Measurements from ENCODE around the gene ZNF541. TPM values are rescaled to one million over a fixed set of nuclear protein-coding genes. Genes with fewer than 3 reads are reported as not detected.

ZNF541 gene
- total RNA-seq, 4 donors from 2014 or later = 0.37 to 1.2 (median 0.46) TPM

GRCh38 chr19:47580397-47580796 lies 7.4 kb upstream of the ZNF541 start:
- ATAC-seq (ENCODE audit: low FRiP score) (no peak), DNase-seq (ENCODE audit: low spot score) (no peak)
- TF ChIP-seq, protein P1, sequence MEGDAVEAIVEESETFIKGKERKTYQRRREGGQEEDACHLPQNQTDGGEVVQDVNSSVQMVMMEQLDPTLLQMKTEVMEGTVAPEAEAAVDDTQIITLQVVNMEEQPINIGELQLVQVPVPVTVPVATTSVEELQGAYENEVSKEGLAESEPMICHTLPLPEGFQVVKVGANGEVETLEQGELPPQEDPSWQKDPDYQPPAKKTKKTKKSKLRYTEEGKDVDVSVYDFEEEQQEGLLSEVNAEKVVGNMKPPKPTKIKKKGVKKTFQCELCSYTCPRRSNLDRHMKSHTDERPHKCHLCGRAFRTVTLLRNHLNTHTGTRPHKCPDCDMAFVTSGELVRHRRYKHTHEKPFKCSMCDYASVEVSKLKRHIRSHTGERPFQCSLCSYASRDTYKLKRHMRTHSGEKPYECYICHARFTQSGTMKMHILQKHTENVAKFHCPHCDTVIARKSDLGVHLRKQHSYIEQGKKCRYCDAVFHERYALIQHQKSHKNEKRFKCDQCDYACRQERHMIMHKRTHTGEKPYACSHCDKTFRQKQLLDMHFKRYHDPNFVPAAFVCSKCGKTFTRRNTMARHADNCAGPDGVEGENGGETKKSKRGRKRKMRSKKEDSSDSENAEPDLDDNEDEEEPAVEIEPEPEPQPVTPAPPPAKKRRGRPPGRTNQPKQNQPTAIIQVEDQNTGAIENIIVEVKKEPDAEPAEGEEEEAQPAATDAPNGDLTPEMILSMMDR (IDR thresholded peaks at IDR 0.05) = no peak

GRCh38 chr19:47572635-47573034 lies 313 bp downstream of the ZNF541 start:
- TF ChIP-seq, protein P1 (IDR thresholded peaks at IDR 0.05) = no peak
- ATAC-seq (ENCODE audit: low FRiP score) (no peak), DNase-seq (ENCODE audit: low spot score) (no peak)

DNA sequence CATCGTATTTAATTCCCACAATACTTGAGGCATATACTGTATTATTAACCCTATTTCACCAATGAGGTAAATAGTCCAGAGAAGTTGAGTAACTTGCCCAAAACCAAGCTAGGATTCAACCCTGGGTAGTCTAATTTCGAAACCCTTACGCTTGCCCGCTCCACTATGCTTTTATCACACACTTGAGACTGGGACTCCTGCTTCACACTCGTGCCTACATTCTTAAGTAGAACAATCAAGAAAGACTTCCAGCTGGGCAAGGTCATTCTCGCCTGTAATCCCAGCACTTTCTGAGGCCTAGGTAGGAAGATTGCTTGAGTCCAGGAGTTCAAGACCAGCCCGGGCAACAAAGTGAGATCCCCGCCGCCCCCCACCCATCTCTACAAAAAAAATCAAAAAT lies 3.6 kb downstream of the ZNF541 start:
- ATAC-seq (ENCODE audit: low FRiP score) (no peak), DNase-seq (ENCODE audit: low spot score) (no peak)
- TF ChIP-seq, protein P1 (IDR thresholded peaks at IDR 0.05) = no peak

- TF ChIP-seq, protein P1 (IDR thresholded peaks at IDR 0.05) = no peak
- no peak for DNase-seq (ENCODE audit: low spot score)
- no peak for ATAC-seq (ENCODE audit: low FRiP score)
Observed at GRCh38 chr19:47564081-47564480, 8.9 kb downstream of the ZNF541 start.

GRCh38 chr19:47561440-47562057 lies 11.4 kb downstream of the ZNF541 start:
- ATAC-seq (ENCODE audit: low FRiP score) (no peak), DNase-seq (ENCODE audit: low spot score) (no peak)
- TF ChIP-seq, protein P1 (IDR thresholded peaks at IDR 0.05) = no peak

DNA sequence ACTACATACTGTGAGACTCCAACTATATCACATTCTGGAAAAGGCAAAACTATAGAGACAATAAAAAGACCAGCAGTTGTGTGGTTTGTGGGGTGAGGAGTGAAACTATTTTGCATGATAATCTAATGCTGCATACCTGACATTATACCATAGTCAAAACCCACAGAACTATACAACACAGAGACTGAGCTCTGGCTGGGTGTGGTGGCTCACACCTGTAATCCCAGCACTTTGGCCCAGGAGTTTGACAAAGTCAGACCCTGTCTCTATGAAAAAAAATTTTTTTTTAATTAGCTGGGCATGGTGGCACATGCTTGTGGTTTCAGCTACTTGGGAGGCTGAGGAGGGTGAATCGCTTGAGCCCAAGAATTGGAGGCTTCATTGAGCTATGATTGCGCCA lies 11.9 kb downstream of the ZNF541 start:
- TF ChIP-seq, protein P1 (IDR thresholded peaks at IDR 0.05) = no peak
- no peak for DNase-seq (ENCODE audit: low spot score)
- no peak for ATAC-seq (ENCODE audit: low FRiP score)

- TF ChIP-seq, protein P1 (IDR thresholded peaks at IDR 0.05) = no peak
- DNase-seq (ENCODE audit: low spot score) (no peak), ATAC-seq (ENCODE audit: low FRiP score) (no peak)
Observed at GRCh38 chr19:47550129-47550528, 22.8 kb downstream of the ZNF541 start.
